ENCODE measurements around the gene ABCC12.

Gene ABCC12

GRCh38 chr16:48132696-48133095 is 23.1 kb downstream of the ABCC12 start:
- no peak for DNase-seq (ENCODE audit: low read depth)

GRCh38 chr16:48131201-48131935 is 24.4 kb downstream of the ABCC12 start:
- DNase-seq (ENCODE audit: low read depth): no peak

- no peak for DNase-seq (ENCODE audit: low read depth)
These were observed 25.9 kb downstream of the ABCC12 start for GRCh38 chr16:48129926-48130325.

GRCh38 chr16:48128769-48129168 is 27.0 kb downstream of the ABCC12 start:
- DNase-seq (ENCODE audit: low read depth): no peak

- DNase-seq (ENCODE audit: low read depth): no peak
These were observed 28.8 kb downstream of the ABCC12 start for GRCh38 chr16:48126801-48127644.

- DNase-seq (ENCODE audit: low read depth): no peak
These were observed 29.9 kb downstream of the ABCC12 start for GRCh38 chr16:48125888-48126287.

- DNase-seq (ENCODE audit: low read depth): no peak
These were observed 31.5 kb downstream of the ABCC12 start for GRCh38 chr16:48124266-48124665.

- DNase-seq (ENCODE audit: low read depth): no peak
These were observed 32.5 kb downstream of the ABCC12 start for GRCh38 chr16:48123104-48123788.

- no peak for DNase-seq (ENCODE audit: low read depth)
These were observed 34.5 kb downstream of the ABCC12 start for GRCh38 chr16:48121276-48121675.

- no peak for DNase-seq (ENCODE audit: low read depth)
These were observed 37.0 kb downstream of the ABCC12 start for GRCh38 chr16:48118841-48119240.

- DNase-seq (ENCODE audit: low read depth): peak; percentile 4
These were observed 38.3 kb downstream of the ABCC12 start for GRCh38 chr16:48117217-48118105.

GRCh38 chr16:48115299-48115698 is 40.5 kb downstream of the ABCC12 start:
- DNase-seq (ENCODE audit: low read depth): no peak

- DNase-seq (ENCODE audit: low read depth): no peak
These were observed 41.4 kb downstream of the ABCC12 start for GRCh38 chr16:48114410-48114809.

GRCh38 chr16:48113471-48113870 is 42.3 kb downstream of the ABCC12 start:
- DNase-seq (ENCODE audit: low read depth): no peak

- no peak for DNase-seq (ENCODE audit: low read depth)
These were observed 42.8 kb downstream of the ABCC12 start for GRCh38 chr16:48113001-48113400.

- DNase-seq (ENCODE audit: low read depth): no peak
These were observed 43.2 kb downstream of the ABCC12 start for GRCh38 chr16:48112600-48112999.

GRCh38 chr16:48110982-48111381 is 44.8 kb downstream of the ABCC12 start:
- no peak for DNase-seq (ENCODE audit: low read depth)

- DNase-seq (ENCODE audit: low read depth): no peak
These were observed 45.8 kb downstream of the ABCC12 start for GRCh38 chr16:48110000-48110399.

- no peak for DNase-seq (ENCODE audit: low read depth)
These were observed 46.3 kb downstream of the ABCC12 start for GRCh38 chr16:48109475-48109874.

GRCh38 chr16:48106446-48106845 is 49.3 kb downstream of the ABCC12 start:
- DNase-seq (ENCODE audit: low read depth): no peak

Data from stimulated activated CD8-positive, alpha-beta memory T cell treated with anti-CD3 and anti-CD28 coated beads, Interleukin-12 subunit alpha, Interleukin-12 subunit beta, amount 100 ng/mL, for 4 hours (primary cell).